Prostate gland (tissue), 2 donors: ENCODE data around the gene FBXO3.

Experiments used
- POLR2A ChIP-seq: fragments of 450-650 bp; IDR thresholded peaks from one replicate; pipeline ENCODE4 v1.6.1; 2016; ENCODE audit warnings: antibody characterized with exemption, mild to moderate bottlenecking
- POLR2AphosphoS5 ChIP-seq: sonication (generic); formaldehyde crosslinking; IDR thresholded peaks from one replicate; pipeline ENCODE4 v1.6.1; 2017; ENCODE audit warnings: antibody characterized with exemption
- TF ChIP-seq, protein P1 (sequence below), 4 experiments: fragments of 200-600 bp in 2 of 4; fragments of 450-650 bp in 2 of 4; sonication (generic) in 2 of 4; IDR thresholded peaks; 1 replicate in 3 of 4; 2 replicates in 1 of 4; pipeline ENCODE4 v1.5.1; 2016 to 2019; ENCODE audit warnings: antibody characterized with exemption in 4 of 4, mild to moderate bottlenecking in 2 of 4, moderate library complexity in 2 of 4

DNA sequence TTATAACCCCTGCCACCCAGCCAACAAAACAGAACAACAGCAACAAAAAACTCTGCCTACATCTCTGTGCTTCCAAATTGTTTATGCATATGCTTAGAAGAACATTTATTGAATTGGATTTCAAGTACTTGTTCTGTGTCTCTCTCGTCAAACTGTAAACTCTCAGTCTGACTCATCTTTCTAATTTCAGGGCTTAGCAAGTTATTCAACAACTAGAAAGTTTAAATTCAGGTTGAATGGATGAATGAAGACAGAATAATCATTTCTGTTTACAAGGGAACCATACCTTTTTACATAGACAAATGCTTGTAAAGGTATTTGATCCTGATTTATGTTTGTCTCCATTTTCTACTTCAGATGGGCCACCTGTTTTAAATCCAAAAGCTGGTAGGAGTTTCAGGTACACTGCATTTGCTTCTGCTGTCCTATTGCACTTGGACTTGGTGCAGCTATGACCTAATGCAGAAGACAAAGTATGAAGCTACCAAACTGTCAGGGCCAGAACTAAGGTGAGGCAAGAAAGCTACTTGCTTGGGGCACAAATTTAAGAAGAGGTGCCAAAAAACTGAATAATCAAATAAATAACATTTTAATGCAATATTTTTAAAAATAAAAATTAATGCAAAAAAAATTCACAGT, 1.6 kb upstream of the FBXO3 start:
- TF ChIP-seq, protein P1, sequence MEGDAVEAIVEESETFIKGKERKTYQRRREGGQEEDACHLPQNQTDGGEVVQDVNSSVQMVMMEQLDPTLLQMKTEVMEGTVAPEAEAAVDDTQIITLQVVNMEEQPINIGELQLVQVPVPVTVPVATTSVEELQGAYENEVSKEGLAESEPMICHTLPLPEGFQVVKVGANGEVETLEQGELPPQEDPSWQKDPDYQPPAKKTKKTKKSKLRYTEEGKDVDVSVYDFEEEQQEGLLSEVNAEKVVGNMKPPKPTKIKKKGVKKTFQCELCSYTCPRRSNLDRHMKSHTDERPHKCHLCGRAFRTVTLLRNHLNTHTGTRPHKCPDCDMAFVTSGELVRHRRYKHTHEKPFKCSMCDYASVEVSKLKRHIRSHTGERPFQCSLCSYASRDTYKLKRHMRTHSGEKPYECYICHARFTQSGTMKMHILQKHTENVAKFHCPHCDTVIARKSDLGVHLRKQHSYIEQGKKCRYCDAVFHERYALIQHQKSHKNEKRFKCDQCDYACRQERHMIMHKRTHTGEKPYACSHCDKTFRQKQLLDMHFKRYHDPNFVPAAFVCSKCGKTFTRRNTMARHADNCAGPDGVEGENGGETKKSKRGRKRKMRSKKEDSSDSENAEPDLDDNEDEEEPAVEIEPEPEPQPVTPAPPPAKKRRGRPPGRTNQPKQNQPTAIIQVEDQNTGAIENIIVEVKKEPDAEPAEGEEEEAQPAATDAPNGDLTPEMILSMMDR (IDR thresholded peaks at IDR 0.05): no peak
- TF ChIP-seq POLR2A (no peak), POLR2AphosphoS5 (no peak)
